ENCODE results near the gene MEN1. TPM values are rescaled to one million over a fixed set of nuclear protein-coding genes. Genes with fewer than 3 reads are reported as not detected.

Gene MEN1
- total and polyA plus RNA-seq, 2 experiments from 2014 or later = 27.7 to 57.5 TPM

- Histone ChIP-seq H3K36me3 (peaks cover 44% of the 10 kb centered on the region), H3K27me3 (no peaks in the 10 kb centered on the region), H3K9me3 (ENCODE audit: low read depth) (no peaks in the 10 kb centered on the region), H3K4me1 (ENCODE audit: low read depth) (peaks cover 51% of the 10 kb centered on the region), H3K4me3 (no peak overlapping the region), H3K27ac (peak overlapping the region; percentile 90)
- TF ChIP-seq, protein P1, sequence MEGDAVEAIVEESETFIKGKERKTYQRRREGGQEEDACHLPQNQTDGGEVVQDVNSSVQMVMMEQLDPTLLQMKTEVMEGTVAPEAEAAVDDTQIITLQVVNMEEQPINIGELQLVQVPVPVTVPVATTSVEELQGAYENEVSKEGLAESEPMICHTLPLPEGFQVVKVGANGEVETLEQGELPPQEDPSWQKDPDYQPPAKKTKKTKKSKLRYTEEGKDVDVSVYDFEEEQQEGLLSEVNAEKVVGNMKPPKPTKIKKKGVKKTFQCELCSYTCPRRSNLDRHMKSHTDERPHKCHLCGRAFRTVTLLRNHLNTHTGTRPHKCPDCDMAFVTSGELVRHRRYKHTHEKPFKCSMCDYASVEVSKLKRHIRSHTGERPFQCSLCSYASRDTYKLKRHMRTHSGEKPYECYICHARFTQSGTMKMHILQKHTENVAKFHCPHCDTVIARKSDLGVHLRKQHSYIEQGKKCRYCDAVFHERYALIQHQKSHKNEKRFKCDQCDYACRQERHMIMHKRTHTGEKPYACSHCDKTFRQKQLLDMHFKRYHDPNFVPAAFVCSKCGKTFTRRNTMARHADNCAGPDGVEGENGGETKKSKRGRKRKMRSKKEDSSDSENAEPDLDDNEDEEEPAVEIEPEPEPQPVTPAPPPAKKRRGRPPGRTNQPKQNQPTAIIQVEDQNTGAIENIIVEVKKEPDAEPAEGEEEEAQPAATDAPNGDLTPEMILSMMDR (IDR thresholded peaks at IDR 0.05; ENCODE audit: low read depth, low read length) = no peak
- peak in 1 of 2 donors; percentile 35 for DNase-seq (ENCODE audit: low read depth in 1 of 2, low spot score in 1 of 2)
Observed at GRCh38 chr11:64763526-64764039, 46.8 kb downstream of the MEN1 start.

DNA sequence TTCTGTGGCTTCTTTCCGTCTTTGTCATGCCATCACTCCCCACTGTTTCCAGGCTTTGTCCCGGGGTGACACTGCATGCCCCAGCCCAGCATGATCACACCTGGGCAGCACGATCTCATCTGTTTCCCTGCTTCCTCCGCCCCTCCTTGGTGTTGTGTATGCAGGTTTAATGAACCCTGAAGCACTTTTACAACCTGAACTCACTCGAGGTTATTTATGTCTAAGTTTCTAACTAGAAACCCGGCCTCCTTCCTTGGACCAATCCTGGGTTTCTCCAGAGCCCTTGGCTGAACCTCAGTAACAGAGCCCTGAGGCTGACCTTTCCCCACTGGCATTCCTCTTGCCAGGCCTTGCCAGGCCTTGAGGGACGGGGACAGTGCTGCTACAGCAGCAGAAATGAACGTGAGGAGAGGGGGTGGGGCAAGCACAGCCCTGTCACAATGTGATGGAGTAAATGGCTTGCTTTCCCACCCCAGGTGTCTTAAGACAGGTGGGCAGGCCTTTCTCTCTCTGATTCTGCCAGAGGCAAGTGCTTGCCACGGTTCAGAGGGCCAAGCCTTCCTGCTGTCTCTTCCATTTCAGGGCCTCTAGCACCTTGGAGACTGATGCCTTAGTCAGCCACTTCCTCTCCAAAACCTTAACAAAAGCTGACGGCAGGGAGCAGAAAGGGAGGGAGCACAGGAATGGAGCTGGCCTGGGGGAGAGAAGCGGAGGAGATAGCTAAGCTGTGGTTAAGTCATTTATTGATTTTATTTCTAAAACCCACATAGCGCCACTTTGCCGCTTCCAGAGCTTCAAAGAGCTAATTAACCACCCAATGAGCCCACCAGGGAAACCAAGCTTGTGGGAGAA is 47.5 kb downstream of the MEN1 start:
- H3K4me1 ChIP-seq (ENCODE audit: low read depth) = peaks cover 54% of the 10 kb centered on the region
- H3K9me3 ChIP-seq (ENCODE audit: low read depth) = no peaks in the 10 kb centered on the region
- H3K27ac ChIP-seq = peak overlapping the region; percentile 90
- H3K36me3 ChIP-seq = peaks cover 37% of the 10 kb centered on the region
- no peaks in the 10 kb centered on the region for H3K27me3 ChIP-seq
- DNase-seq (ENCODE audit: low read depth in 1 of 2, low spot score in 1 of 2) = peak in 1 of 2 donors; percentile 68
- TF ChIP-seq, protein P1 (IDR thresholded peaks at IDR 0.05; ENCODE audit: low read depth, low read length) = no peak
- H3K4me3 ChIP-seq = no peak overlapping the region

DNA sequence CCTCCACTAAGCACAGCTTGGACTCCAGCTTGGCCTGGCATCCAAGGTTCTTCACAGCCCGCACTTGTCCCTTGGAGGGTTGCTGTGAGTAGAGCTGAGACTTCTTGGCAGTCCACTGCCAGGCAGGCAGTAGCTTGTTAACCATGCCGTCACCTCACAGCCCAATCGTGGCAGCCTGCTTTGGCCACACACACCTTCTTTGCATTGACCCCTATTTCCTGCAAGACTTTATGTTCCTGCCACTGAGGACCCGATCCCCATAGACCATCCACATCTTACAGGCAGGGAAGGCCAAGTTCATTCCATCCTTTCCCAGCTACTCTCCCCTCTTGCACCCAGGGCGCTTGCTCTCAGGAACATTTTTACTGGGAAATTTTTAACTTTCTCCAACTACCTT is 48.1 kb downstream of the MEN1 start:
- TF ChIP-seq, protein P1 (IDR thresholded peaks at IDR 0.05; ENCODE audit: low read depth, low read length) = no peak
- H3K36me3 ChIP-seq = peaks cover 31% of the 10 kb centered on the region
- no peak for DNase-seq (ENCODE audit: low read depth in 1 of 2, low spot score in 1 of 2)
- no peak overlapping the region for H3K4me3 ChIP-seq
- peak overlapping the region; percentile 90 for H3K27ac ChIP-seq
- H3K4me1 ChIP-seq (ENCODE audit: low read depth) = peaks cover 54% of the 10 kb centered on the region
- no peaks in the 10 kb centered on the region for H3K27me3 ChIP-seq
- H3K9me3 ChIP-seq (ENCODE audit: low read depth) = no peaks in the 10 kb centered on the region

GRCh38 chr11:64760759-64761420 is 49.5 kb downstream of the MEN1 start:
- TF ChIP-seq, protein P1 (IDR thresholded peaks at IDR 0.05; ENCODE audit: low read depth, low read length) = no peak
- Histone ChIP-seq H3K36me3 (peaks cover 22% of the 10 kb centered on the region), H3K9me3 (ENCODE audit: low read depth) (no peaks in the 10 kb centered on the region), H3K27me3 (no peaks in the 10 kb centered on the region), H3K4me1 (ENCODE audit: low read depth) (peaks cover 54% of the 10 kb centered on the region), H3K4me3 (no peak overlapping the region), H3K27ac (peak overlapping the region; percentile 90)
- DNase-seq (ENCODE audit: low read depth in 1 of 2, low spot score in 1 of 2) = no peak

DNA sequence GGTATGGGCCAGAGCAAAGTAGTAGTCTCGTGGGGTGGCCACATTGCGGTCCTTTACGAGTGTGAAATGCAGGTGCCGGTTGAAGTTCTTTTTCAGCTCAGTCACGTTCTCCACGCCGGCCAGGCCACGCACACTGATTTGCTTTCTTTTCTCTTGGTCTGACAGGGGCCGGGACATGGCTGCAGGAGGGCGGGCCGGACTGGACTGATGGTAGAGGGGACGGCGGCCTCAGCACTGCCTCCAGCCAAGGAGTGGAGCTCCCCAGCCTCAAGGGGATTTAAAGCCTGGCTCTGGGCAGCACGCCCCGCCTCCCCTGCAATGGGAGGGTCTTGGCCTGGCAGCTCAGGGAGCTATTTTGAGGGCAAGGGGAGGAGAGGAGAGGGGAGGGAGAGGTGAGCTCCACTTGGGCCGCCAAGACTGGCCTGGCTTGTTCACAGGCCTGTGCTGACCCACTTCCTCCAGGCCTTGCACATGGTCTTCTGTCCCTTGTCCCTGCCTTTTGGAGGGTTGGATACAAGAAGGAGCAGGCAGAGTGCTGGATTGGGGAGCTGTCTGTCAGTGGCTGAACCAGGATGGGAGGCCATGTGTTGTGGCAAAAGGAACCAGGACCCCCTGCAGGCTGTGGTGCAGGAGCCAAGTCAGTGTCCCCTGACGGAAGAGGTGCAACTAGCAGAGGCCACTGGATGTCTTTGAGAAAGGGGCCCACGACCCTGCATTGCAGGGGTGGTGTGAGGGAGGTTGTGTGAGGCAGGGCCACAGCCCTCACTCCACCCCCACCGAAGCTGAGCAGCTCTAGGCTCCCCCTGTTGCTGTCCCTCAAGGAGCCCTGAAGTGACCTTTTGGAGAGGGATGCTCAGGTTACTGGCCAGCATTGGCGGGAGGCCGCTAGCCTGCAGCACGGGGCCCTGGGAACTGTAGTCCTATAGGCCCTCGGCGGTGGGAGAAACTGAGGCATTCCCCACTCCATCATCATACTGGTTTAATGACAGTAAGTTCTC is 50.3 kb downstream of the MEN1 start, which contains the start of gene PYGM:
Gene PYGM, minus strand, starts transcription at position 253 of the 998 bp plus-strand sequence. Its CDS starts 76 bp downstream, at position 177.
- peaks cover 50% of the 10 kb centered on the region for H3K4me1 ChIP-seq (ENCODE audit: low read depth)
- peak within 1 kb of the TSS; percentile 90 for H3K27ac ChIP-seq
- peaks cover 13% of the 10 kb centered on the region for H3K36me3 ChIP-seq
- H3K9me3 ChIP-seq (ENCODE audit: low read depth) = no peaks in the 10 kb centered on the region
- no peaks in the 10 kb centered on the region for H3K27me3 ChIP-seq
- peak within 1 kb of the TSS; percentile 25 for H3K4me3 ChIP-seq
- DNase-seq (ENCODE audit: low read depth in 1 of 2, low spot score in 1 of 2) = peak; percentile 94 to 95
- TF ChIP-seq, protein P1 (IDR thresholded peaks at IDR 0.05; ENCODE audit: low read depth, low read length) = no peak

All from cardiac muscle cell (in vitro differentiated cells and primary cell).